Measurements from ENCODE around the gene TRAF6.

DNA sequence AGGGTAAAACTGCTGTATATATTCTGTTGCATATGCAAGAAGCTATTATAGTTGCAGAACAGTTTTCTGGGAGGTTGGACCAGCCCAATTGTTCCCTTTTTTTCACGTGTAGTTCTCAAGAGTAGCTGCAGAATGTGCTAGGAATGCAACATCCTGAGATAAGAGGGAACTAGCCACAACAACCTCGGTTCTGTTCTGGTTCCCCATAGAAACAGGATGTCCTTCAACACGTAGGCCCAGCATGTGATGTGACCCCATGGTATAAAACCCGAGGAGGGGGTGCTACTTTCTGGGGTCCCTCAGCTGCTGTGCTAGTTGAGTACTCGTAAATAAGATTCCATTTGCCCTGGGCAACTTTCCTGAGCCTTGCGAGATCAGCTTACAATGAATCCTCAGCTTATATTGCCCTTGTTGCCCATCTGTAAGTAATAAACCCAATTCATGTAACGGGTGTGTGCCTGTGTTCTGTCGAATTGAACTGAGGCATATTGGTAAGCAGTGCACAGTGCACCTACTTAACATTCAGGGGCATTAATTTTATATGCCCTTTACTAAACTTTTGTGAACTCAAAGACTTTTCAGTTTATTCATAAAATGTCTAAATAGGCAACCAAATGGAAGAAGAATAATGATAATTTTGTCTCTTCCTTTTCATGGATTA is 23.0 kb upstream of the TRAF6 start:
- TF ChIP-seq, protein P1, sequence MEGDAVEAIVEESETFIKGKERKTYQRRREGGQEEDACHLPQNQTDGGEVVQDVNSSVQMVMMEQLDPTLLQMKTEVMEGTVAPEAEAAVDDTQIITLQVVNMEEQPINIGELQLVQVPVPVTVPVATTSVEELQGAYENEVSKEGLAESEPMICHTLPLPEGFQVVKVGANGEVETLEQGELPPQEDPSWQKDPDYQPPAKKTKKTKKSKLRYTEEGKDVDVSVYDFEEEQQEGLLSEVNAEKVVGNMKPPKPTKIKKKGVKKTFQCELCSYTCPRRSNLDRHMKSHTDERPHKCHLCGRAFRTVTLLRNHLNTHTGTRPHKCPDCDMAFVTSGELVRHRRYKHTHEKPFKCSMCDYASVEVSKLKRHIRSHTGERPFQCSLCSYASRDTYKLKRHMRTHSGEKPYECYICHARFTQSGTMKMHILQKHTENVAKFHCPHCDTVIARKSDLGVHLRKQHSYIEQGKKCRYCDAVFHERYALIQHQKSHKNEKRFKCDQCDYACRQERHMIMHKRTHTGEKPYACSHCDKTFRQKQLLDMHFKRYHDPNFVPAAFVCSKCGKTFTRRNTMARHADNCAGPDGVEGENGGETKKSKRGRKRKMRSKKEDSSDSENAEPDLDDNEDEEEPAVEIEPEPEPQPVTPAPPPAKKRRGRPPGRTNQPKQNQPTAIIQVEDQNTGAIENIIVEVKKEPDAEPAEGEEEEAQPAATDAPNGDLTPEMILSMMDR (IDR thresholded peaks at IDR 0.05), result no peak
- no peak for TF ChIP-seq POLR2AphosphoS5 (IDR thresholded peaks at IDR 0.05)
- TF ChIP-seq POLR2A (IDR thresholded peaks at IDR 0.05), result no peak
- no peak for TF ChIP-seq EP300 (IDR thresholded peaks at IDR 0.05)

All from upper lobe of left lung (tissue), 4 donors.